ENCODE data around the gene BLCAP.

Gene BLCAP

DNA sequence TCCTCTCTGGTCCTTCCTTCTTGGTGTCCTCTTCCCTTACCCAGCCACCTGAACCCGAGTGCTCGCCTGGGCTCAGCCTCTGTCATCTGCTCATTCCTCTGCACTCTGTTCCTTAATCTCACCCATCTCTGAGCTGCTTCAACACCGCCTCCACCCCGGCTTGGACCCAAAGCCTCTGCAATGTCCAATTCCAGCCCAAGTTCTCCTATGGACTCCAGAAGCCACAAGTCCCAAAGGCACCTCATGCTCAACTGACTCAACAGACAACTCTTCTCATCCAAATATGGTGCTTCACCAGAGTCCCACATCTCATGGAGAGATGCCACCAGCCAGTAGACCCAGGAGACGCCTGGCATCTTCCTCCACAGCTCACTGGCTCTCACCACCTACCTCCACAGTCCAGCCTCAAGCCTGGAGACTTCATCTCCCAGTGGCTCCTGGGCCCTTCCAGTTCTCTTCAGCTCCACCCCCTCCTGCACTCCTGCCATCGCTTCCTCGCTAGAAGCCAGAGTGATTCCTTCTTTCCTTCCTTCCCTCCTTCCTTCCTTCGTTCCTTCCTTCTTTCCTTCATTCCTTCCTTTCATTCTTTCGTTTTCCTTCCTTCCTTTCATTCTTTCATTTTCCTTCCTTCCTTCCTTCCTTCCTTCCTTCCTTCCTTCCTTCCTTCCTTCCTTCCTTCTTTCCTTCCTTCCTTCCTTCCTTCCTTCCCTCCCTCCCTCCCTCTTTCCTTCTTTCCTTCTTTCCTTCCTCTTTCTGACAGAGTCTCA, 47.6 kb downstream of the BLCAP start:
- H3K56ac ChIP-seq (ENCODE audit: low read length), result no peak overlapping the region
- no peak overlapping the region for H3K27ac ChIP-seq (ENCODE audit: low read depth, low read length)
- no peak overlapping the region for H3K4me2 ChIP-seq (ENCODE audit: low read length)
- H2BK5ac ChIP-seq (ENCODE audit: low read length), result no peak overlapping the region
- no peak overlapping the region for H3K4ac ChIP-seq (ENCODE audit: low read depth, low read length)
- H3K23ac ChIP-seq (ENCODE audit: low read length), result peak overlapping the region; percentile 61
- H3K79me2 ChIP-seq (ENCODE audit: control insufficient read depth, insufficient read depth, low read length), result no peaks in the 10 kb centered on the region
- H2BK120ac ChIP-seq (ENCODE audit: low read depth, low read length), result no peak overlapping the region
- H4K8ac ChIP-seq (ENCODE audit: low read depth, low read length), result no peak overlapping the region
- H3K4me3 ChIP-seq (ENCODE audit: low read length), result no peak overlapping the region
- no peaks in the 10 kb centered on the region for H3K79me1 ChIP-seq (ENCODE audit: low read length)
- no peak overlapping the region for H2BK15ac ChIP-seq (replicated peaks; ENCODE audit: low read depth)
- no peaks in the 10 kb centered on the region for H3K36me3 ChIP-seq (ENCODE audit: control insufficient read depth, insufficient read depth, low read length)
- no peak overlapping the region for H4K5ac ChIP-seq (ENCODE audit: low read length)
- DNase-seq, result no peak
- H3K9ac ChIP-seq (ENCODE audit: low read length), result no peak overlapping the region
- no peak overlapping the region for H3K18ac ChIP-seq (ENCODE audit: low read length)
- no peaks in the 10 kb centered on the region for H3K4me1 ChIP-seq (ENCODE audit: control insufficient read depth, low read depth, low read length)
- H2AK5ac ChIP-seq (ENCODE audit: low read length), result no peak overlapping the region
- no peaks in the 10 kb centered on the region for H3K27me3 ChIP-seq (ENCODE audit: insufficient read depth, low read length, poor library complexity)
- 100% methylated on average over 2 of the region's 9 CpGs for WGBS (ENCODE audit: extremely low coverage, insufficient coverage, low lambda C conversion rate)

DNA sequence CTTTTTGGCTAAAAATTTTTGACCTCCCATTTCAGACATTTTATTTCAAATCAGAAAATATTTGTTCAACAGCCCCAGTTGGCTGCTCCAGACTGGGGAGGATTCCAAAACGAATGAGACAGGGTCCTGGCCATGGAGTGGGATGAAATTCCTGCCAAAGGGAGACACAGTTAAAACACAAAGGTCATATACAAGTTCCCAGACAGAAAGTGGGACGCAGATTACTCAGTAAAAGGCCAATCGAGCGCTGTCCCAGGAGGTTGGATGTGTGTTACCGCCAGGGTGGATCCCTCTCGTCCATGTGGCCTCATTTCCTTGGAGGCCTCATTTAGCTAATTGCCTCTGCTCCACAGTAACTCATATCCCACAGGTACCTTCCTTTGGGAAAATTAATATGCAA, 48.4 kb downstream of the BLCAP start:
- WGBS (ENCODE audit: extremely low coverage, insufficient coverage, low lambda C conversion rate), result no CpG with 5 or more reads among the region's 6 CpGs
- H2BK120ac ChIP-seq (ENCODE audit: low read depth, low read length), result no peak overlapping the region
- H2BK15ac ChIP-seq (replicated peaks; ENCODE audit: low read depth), result no peak overlapping the region
- H3K56ac ChIP-seq (ENCODE audit: low read length), result no peak overlapping the region
- H3K23ac ChIP-seq (ENCODE audit: low read length), result no peak overlapping the region
- no peaks in the 10 kb centered on the region for H3K36me3 ChIP-seq (ENCODE audit: control insufficient read depth, insufficient read depth, low read length)
- H3K4me1 ChIP-seq (ENCODE audit: control insufficient read depth, low read depth, low read length), result no peaks in the 10 kb centered on the region
- H3K79me2 ChIP-seq (ENCODE audit: control insufficient read depth, insufficient read depth, low read length), result no peaks in the 10 kb centered on the region
- no peak overlapping the region for H3K4me2 ChIP-seq (ENCODE audit: low read length)
- H3K4me3 ChIP-seq (ENCODE audit: low read length), result no peak overlapping the region
- no peaks in the 10 kb centered on the region for H3K79me1 ChIP-seq (ENCODE audit: low read length)
- H4K5ac ChIP-seq (ENCODE audit: low read length), result no peak overlapping the region
- H4K8ac ChIP-seq (ENCODE audit: low read depth, low read length), result no peak overlapping the region
- no peak for DNase-seq
- H3K27ac ChIP-seq (ENCODE audit: low read depth, low read length), result no peak overlapping the region
- no peak overlapping the region for H3K4ac ChIP-seq (ENCODE audit: low read depth, low read length)
- H3K9ac ChIP-seq (ENCODE audit: low read length), result no peak overlapping the region
- no peaks in the 10 kb centered on the region for H3K27me3 ChIP-seq (ENCODE audit: insufficient read depth, low read length, poor library complexity)
- H2AK5ac ChIP-seq (ENCODE audit: low read length), result no peak overlapping the region
- H3K18ac ChIP-seq (ENCODE audit: low read length), result no peak overlapping the region
- H2BK5ac ChIP-seq (ENCODE audit: low read length), result no peak overlapping the region

DNA sequence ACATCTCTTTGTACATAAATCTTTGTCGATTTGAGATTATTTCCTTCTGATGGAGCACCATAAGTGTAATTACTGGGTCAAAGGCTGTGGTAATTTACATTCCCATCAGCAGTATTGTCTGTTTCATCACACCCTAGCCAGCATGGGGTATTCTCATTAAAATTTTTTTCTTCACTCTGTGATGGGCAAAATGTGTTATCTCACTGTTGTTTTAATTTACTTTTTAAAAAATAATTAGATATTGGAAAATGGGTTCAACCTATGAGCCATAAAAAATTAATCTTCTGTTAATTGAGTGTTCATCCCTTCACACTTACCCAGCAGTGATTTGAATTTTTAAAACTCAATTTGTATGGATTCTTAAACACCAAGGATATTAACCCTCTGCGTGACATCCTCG, 50.6 kb downstream of the BLCAP start:
- no CpG with 5 or more reads among the region's 3 CpGs for WGBS (ENCODE audit: extremely low coverage, insufficient coverage, low lambda C conversion rate)
- Histone ChIP-seq H3K4me3 (ENCODE audit: low read length) (no peak overlapping the region), H4K8ac (ENCODE audit: low read depth, low read length) (no peak overlapping the region), H3K4me1 (ENCODE audit: control insufficient read depth, low read depth, low read length) (no peaks in the 10 kb centered on the region), H3K56ac (ENCODE audit: low read length) (no peak overlapping the region), H3K27ac (ENCODE audit: low read depth, low read length) (no peak overlapping the region), H3K79me1 (ENCODE audit: low read length) (no peaks in the 10 kb centered on the region), H3K79me2 (ENCODE audit: control insufficient read depth, insufficient read depth, low read length) (no peaks in the 10 kb centered on the region), H3K23ac (ENCODE audit: low read length) (no peak overlapping the region), H2BK5ac (ENCODE audit: low read length) (no peak overlapping the region), H3K18ac (ENCODE audit: low read length) (no peak overlapping the region), H3K9ac (ENCODE audit: low read length) (no peak overlapping the region), H4K5ac (ENCODE audit: low read length) (no peak overlapping the region), H2AK5ac (ENCODE audit: low read length) (no peak overlapping the region), H3K4me2 (ENCODE audit: low read length) (no peak overlapping the region), H2BK15ac (replicated peaks; ENCODE audit: low read depth) (no peak overlapping the region), H3K27me3 (ENCODE audit: insufficient read depth, low read length, poor library complexity) (no peaks in the 10 kb centered on the region), H2BK120ac (ENCODE audit: low read depth, low read length) (no peak overlapping the region), H3K4ac (ENCODE audit: low read depth, low read length) (no peak overlapping the region), H3K36me3 (ENCODE audit: control insufficient read depth, insufficient read depth, low read length) (no peaks in the 10 kb centered on the region)
- no peak for DNase-seq

DNA sequence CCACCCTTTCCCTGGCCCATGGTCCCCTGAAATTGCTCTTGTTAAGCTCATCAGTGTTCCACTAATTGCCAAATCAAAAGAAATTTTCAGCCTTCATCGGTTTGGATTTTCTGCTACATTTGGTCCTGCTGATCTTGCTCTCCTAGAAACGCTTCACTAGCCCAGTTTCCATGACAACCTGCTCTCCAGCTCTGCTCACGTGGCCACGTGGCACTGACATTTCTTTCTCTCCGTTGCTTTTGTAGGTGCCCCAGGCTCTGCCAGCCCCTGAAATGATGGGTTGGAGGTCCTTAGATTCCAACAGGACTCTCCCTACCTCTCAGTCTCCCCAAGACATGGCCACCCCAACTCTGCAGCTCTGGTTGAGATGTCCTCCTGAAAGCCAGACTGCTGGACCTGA, 52.4 kb downstream of the BLCAP start:
- Histone ChIP-seq H3K79me1 (ENCODE audit: low read length) (no peaks in the 10 kb centered on the region), H3K79me2 (ENCODE audit: control insufficient read depth, insufficient read depth, low read length) (no peaks in the 10 kb centered on the region), H3K4me3 (ENCODE audit: low read length) (no peak overlapping the region), H2AK5ac (ENCODE audit: low read length) (no peak overlapping the region), H2BK15ac (replicated peaks; ENCODE audit: low read depth) (no peak overlapping the region), H3K18ac (ENCODE audit: low read length) (no peak overlapping the region), H2BK5ac (ENCODE audit: low read length) (no peak overlapping the region), H4K5ac (ENCODE audit: low read length) (no peak overlapping the region), H2BK120ac (ENCODE audit: low read depth, low read length) (no peak overlapping the region), H3K27ac (ENCODE audit: low read depth, low read length) (no peak overlapping the region), H3K4me1 (ENCODE audit: control insufficient read depth, low read depth, low read length) (no peaks in the 10 kb centered on the region), H3K4ac (ENCODE audit: low read depth, low read length) (no peak overlapping the region), H3K56ac (ENCODE audit: low read length) (no peak overlapping the region), H3K27me3 (ENCODE audit: insufficient read depth, low read length, poor library complexity) (no peaks in the 10 kb centered on the region), H3K23ac (ENCODE audit: low read length) (no peak overlapping the region), H3K36me3 (ENCODE audit: control insufficient read depth, insufficient read depth, low read length) (no peaks in the 10 kb centered on the region), H4K8ac (ENCODE audit: low read depth, low read length) (no peak overlapping the region), H3K9ac (ENCODE audit: low read length) (no peak overlapping the region), H3K4me2 (ENCODE audit: low read length) (no peak overlapping the region)
- DNase-seq, result no peak
- no CpG with 5 or more reads among the region's 5 CpGs for WGBS (ENCODE audit: extremely low coverage, insufficient coverage, low lambda C conversion rate)

DNA sequence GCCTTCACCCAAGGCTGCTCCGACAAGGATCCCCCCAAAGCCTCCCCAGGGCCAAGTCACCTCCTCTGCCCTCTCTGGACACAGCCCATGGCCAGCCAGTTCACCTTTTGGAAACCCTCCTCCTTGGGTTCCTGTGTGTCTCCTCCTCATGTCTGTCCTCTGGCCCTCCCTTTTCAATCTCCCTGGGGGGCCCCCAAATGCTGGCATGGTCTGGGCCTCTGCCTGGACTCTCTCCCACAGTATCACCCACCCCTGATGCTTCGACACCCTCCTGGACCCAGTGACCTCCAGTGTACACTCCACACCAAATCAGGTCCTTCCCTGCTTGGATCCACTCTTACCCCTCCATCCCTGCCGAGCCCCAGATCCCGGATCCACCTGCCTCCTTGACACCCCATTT, 53.3 kb downstream of the BLCAP start:
- no peak overlapping the region for H3K4me3 ChIP-seq (ENCODE audit: low read length)
- no peak overlapping the region for H3K27ac ChIP-seq (ENCODE audit: low read depth, low read length)

More for the DNA sequence above, 53.3 kb downstream of the BLCAP start:
- H3K4me1 ChIP-seq (ENCODE audit: control insufficient read depth, low read depth, low read length), result no peaks in the 10 kb centered on the region
- no peak overlapping the region for H3K18ac ChIP-seq (ENCODE audit: low read length)
- no peak overlapping the region for H3K4me2 ChIP-seq (ENCODE audit: low read length)
- no peaks in the 10 kb centered on the region for H3K79me1 ChIP-seq (ENCODE audit: low read length)
- no peak for DNase-seq
- H2BK5ac ChIP-seq (ENCODE audit: low read length), result no peak overlapping the region
- H2AK5ac ChIP-seq (ENCODE audit: low read length), result no peak overlapping the region
- H4K5ac ChIP-seq (ENCODE audit: low read length), result no peak overlapping the region
- H3K23ac ChIP-seq (ENCODE audit: low read length), result no peak overlapping the region
- H3K9ac ChIP-seq (ENCODE audit: low read length), result no peak overlapping the region
- no peaks in the 10 kb centered on the region for H3K27me3 ChIP-seq (ENCODE audit: insufficient read depth, low read length, poor library complexity)
- no peaks in the 10 kb centered on the region for H3K36me3 ChIP-seq (ENCODE audit: control insufficient read depth, insufficient read depth, low read length)
- H3K4ac ChIP-seq (ENCODE audit: low read depth, low read length), result no peak overlapping the region
- no peak overlapping the region for H4K8ac ChIP-seq (ENCODE audit: low read depth, low read length)
- H2BK15ac ChIP-seq (replicated peaks; ENCODE audit: low read depth), result no peak overlapping the region
- H3K79me2 ChIP-seq (ENCODE audit: control insufficient read depth, insufficient read depth, low read length), result no peaks in the 10 kb centered on the region
- WGBS (ENCODE audit: extremely low coverage, insufficient coverage, low lambda C conversion rate), result no CpG with 5 or more reads among the region's 4 CpGs
- no peak overlapping the region for H3K56ac ChIP-seq (ENCODE audit: low read length)
- no peak overlapping the region for H2BK120ac ChIP-seq (ENCODE audit: low read depth, low read length)
